Measurements from ENCODE around the gene FXYD1. TPM values are rescaled to one million over a fixed set of nuclear protein-coding genes. Genes with fewer than 3 reads are reported as not detected.

The FXYD1 gene
- total RNA-seq, 1 experiment from 2014 or later = not detected

GRCh38 chr19:35167251-35168119 is 28.9 kb downstream of the FXYD1 start:
- TF ChIP-seq EZH2 (IDR thresholded peaks at IDR 0.05; ENCODE audit: low read depth) = no peak
- no peak for TF ChIP-seq CTCF (conservative IDR thresholded peaks at IDR 0.05)
- peaks cover 13% of the 10 kb centered on the region; the same call in 1 of the 2 replicates for H3K9me3 ChIP-seq (ENCODE audit: insufficient read depth, low read depth)
- DNase-seq = no peak
- intact Hi-C loops (cut with micrococcal nuclease; ENCODE audit: unreplicated experiment) = loop anchor here (2.0 kb wide), 1 partner anchor 47 kb away; no protein-coding TSS in a partner anchor
- no peaks in the 10 kb centered on the region for H3K9me2 ChIP-seq (ENCODE audit: insufficient read depth)
- no peaks in the 10 kb centered on the region for H4K20me1 ChIP-seq (ENCODE audit: insufficient read depth)
- H3K4me2 ChIP-seq = peak overlapping the region; percentile 71
- H2AFZ ChIP-seq = no peak overlapping the region
- ChIA-PET CTCF (interaction anchor here (1.1 kb wide), 1 partner anchor 20 kb away, joined by 4 read pairs; no protein-coding TSS in a partner anchor), POLR2A (ENCODE audit: unreplicated experiment) (interaction anchor here (0.7 kb wide), 3 partner anchors 88 to 241 kb away, joined by 3 to 5 read pairs (median 4); partner anchors contain the start of gene ZNF30)
- H3K79me2 ChIP-seq (ENCODE audit: low read depth) = peaks cover 24% of the 10 kb centered on the region
- H3K27me3 ChIP-seq (ENCODE audit: insufficient read depth, low read depth) = no peaks in the 10 kb centered on the region
- peaks cover 58% of the 10 kb centered on the region for H3K36me3 ChIP-seq (ENCODE audit: low read depth)
- peaks cover 74% of the 10 kb centered on the region for H3K4me1 ChIP-seq (replicated peaks; ENCODE audit: insufficient read depth)
- H3K4me3 ChIP-seq = no peak overlapping the region
- peak overlapping the region; percentile 97 for H3K27ac ChIP-seq
- BruUV-seq (replicated peaks) = no TSS peak
- H3F3A ChIP-seq (ENCODE audit: insufficient read depth, low read depth) = peaks cover 94% of the 10 kb centered on the region

- peaks cover 69% of the 10 kb centered on the region for H3K4me1 ChIP-seq (replicated peaks; ENCODE audit: insufficient read depth)
- peak overlapping the region; percentile 97 for H3K27ac ChIP-seq
- no peak for TF ChIP-seq EZH2 (IDR thresholded peaks at IDR 0.05; ENCODE audit: low read depth)
- H3K79me2 ChIP-seq (ENCODE audit: low read depth) = peaks cover 24% of the 10 kb centered on the region
- H3K9me2 ChIP-seq (ENCODE audit: insufficient read depth) = no peaks in the 10 kb centered on the region
- no peak overlapping the region for H2AFZ ChIP-seq
- peaks cover 55% of the 10 kb centered on the region for H3K36me3 ChIP-seq (ENCODE audit: low read depth)
- H3K9me3 ChIP-seq (ENCODE audit: insufficient read depth, low read depth) = peaks cover 11% of the 10 kb centered on the region; the same call in 1 of the 2 replicates
- BruUV-seq (replicated peaks) = no TSS peak
- DNase-seq = peak; percentile 70 to 88
- H3K4me2 ChIP-seq = peak overlapping the region; percentile 71
- H3K27me3 ChIP-seq (ENCODE audit: insufficient read depth, low read depth) = no peaks in the 10 kb centered on the region
- ChIA-PET POLR2A (ENCODE audit: unreplicated experiment) (interaction anchor here (0.6 to 0.7 kb wide), 4 partner anchors 11 to 268 kb away, joined by 3 to 19 read pairs (median 6); partner anchors contain the start of gene ZNF30), CTCF (interaction anchor here (1.1 kb wide), 1 partner anchor 19 kb away, joined by 4 read pairs; no protein-coding TSS in a partner anchor)
- H4K20me1 ChIP-seq (ENCODE audit: insufficient read depth) = no peaks in the 10 kb centered on the region
- peaks cover 94% of the 10 kb centered on the region for H3F3A ChIP-seq (ENCODE audit: insufficient read depth, low read depth)
- intact Hi-C loops (cut with micrococcal nuclease; ENCODE audit: unreplicated experiment) = loop anchor here (2.0 kb wide), 1 partner anchor 47 kb away; no protein-coding TSS in a partner anchor
- H3K4me3 ChIP-seq = peak overlapping the region; percentile 23; the same call in 1 of the 2 replicates
Observed at GRCh38 chr19:35168196-35168595, 29.6 kb downstream of the FXYD1 start.

- no peak for TF ChIP-seq CTCF (conservative IDR thresholded peaks at IDR 0.05)
- no peak for TF ChIP-seq EZH2 (IDR thresholded peaks at IDR 0.05; ENCODE audit: low read depth)
- H3K4me3 ChIP-seq = peak overlapping the region; percentile 23; the same call in 1 of the 2 replicates
- H3K9me3 ChIP-seq (ENCODE audit: insufficient read depth, low read depth) = peaks cover 11% of the 10 kb centered on the region; the same call in 1 of the 2 replicates
- peaks cover 45% of the 10 kb centered on the region for H3K36me3 ChIP-seq (ENCODE audit: low read depth)
- H2AFZ ChIP-seq = no peak overlapping the region
- no peaks in the 10 kb centered on the region for H3K9me2 ChIP-seq (ENCODE audit: insufficient read depth)
- ChIA-PET POLR2A (ENCODE audit: unreplicated experiment) (no interaction called here), CTCF (no interaction called here)
- intact Hi-C loops (cut with micrococcal nuclease; ENCODE audit: unreplicated experiment) = loop anchor here (2.0 kb wide), 1 partner anchor 45 kb away; no protein-coding TSS in a partner anchor
- H3F3A ChIP-seq (ENCODE audit: insufficient read depth, low read depth) = peaks cover 94% of the 10 kb centered on the region
- BruUV-seq (replicated peaks) = no TSS peak
- H3K4me1 ChIP-seq (replicated peaks; ENCODE audit: insufficient read depth) = peaks cover 58% of the 10 kb centered on the region
- peak overlapping the region; percentile 97 for H3K27ac ChIP-seq
- DNase-seq = peak in 1 of 2 experiments; percentile 72
- H4K20me1 ChIP-seq (ENCODE audit: insufficient read depth) = no peaks in the 10 kb centered on the region
- H3K27me3 ChIP-seq (ENCODE audit: insufficient read depth, low read depth) = no peaks in the 10 kb centered on the region
- H3K79me2 ChIP-seq (ENCODE audit: low read depth) = peaks cover 17% of the 10 kb centered on the region
- peak overlapping the region; percentile 71 for H3K4me2 ChIP-seq
Observed at GRCh38 chr19:35169221-35169995, 30.8 kb downstream of the FXYD1 start.

All from PC-9 (cell line).